GM21717 (cell line): ENCODE data around the gene ZNF837.
"Not testable (repeated sequence)": the region's sequence is repeated elsewhere in the genome, so short reads cannot be mapped to it uniquely, and the experiment has no call there.

ENCODE experiments used
- ATAC-seq: cut with Tn5 transposase; IDR thresholded peaks from one replicate; pipeline ENCODE4 v1.9.1; 2021; ENCODE audit warnings: mild to moderate bottlenecking, moderate library complexity; ENCODE audit not compliant: unreplicated experiment

The ZNF837 gene

DNA sequence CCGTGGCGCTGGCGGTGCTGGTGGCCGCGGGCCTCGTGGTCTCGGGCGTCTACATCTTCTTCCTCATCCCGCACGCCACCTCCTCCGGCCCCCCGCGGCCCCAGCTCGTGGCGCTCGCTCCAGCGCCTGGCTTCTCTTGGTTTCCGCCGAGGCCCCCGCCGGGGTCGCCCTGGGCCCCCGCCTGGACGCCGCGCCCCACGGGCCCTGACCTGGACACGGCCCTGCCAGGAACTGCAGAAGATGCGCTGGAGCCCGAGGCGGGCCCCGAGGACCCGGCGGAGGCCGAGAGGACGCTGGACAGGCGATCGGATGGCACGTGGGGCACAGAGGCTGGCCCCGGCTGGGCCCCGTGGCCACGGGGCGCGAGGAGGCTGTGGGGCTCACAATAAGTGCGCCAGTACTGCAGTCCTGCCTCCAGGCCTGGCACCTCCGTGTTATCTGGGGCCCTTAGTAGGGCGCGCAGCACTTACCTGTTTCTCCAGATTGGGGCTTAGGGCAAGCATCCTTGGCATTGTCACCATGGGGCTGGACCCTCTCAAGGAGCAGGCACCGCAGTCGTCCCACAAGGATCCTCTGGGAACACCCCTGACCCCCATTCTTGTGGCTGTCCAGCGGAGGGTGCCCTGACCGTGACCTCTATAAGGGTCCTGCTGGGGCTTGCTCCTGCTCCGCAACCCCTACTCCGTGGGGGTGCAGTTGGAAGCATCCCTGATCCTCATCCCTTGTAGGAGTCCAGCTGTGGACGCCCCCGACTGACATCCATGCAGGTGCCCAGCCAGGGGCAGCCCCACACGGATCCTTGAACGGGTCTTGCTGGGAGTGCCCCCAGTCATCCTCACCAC is 16.1 kb upstream of the ZNF837 start:
- no peak for ATAC-seq

DNA sequence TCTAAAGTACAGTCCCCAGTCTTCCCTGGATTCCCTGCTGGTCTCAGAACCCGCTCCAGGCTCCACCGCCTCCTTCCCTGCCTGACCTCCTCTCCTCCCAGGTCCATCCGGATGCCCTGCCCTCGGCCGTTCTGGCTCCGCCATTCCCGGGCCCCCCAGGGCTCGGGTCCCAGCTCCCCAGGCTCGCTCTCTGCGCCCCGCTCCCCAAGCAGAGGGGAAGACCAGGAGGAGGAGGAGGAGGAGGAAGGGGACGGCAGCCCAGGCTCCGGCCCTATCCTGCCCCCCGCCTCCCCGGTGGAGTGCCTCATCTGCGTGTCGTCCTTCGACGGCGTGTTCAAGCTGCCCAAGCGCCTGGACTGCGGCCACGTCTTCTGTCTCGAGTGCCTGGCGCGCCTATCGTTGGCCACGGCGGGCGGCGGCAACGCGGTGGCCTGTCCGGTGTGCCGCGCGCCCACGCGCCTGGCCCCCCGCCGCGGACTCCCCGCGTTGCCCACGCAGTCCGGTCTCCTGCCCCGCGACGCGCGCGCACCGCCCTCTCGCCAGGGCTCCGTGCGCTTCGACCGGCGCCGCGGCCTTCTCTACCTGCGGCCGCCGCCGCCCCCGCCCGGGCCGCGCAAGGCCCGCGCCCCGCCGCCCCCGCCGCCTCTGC is 15.3 kb upstream of the ZNF837 start:
- no peak for ATAC-seq

DNA sequence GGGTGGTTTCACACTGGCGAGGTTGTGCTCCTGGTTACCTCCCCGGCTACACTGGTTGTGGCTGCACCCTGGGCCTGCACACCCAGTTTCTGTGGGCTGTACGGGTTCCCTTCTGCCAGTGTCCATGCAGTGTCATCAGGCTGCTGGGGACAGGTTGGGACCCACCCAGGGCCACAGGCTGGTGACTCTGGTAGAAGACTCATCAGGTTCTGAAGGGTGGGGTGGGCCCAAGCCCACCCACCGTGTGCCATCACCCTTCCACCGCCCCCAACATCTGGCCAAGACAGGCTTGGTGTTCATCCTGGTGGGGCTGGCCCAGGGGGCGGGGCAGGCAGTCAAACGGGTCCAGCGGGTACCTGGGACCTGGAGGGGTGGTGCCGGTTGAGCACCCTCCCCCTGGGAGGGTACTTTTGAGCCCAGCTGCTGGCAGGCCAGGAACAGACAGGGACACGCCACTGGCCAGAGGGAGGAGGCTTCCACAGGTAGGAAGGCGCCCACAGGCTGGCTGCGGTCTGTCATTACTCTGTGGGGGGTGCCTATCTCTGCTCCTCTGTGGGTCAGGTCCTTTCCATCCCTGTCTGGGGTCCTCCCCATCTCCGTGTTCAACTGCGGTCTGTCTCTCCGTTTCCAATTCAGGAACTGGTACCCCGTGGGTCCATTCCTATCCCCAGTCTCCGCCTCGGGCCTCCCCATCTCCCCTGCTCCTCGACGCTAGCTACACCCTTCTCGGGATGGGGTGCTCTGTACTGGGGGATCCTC is 14.6 kb upstream of the ZNF837 start, which contains the start of gene RNF225:
RNF225 (plus strand) TSS at position 437 of the 759 bp plus-strand sequence. CDS start 434 bp downstream, outside the sequence.
- no peak for ATAC-seq

DNA sequence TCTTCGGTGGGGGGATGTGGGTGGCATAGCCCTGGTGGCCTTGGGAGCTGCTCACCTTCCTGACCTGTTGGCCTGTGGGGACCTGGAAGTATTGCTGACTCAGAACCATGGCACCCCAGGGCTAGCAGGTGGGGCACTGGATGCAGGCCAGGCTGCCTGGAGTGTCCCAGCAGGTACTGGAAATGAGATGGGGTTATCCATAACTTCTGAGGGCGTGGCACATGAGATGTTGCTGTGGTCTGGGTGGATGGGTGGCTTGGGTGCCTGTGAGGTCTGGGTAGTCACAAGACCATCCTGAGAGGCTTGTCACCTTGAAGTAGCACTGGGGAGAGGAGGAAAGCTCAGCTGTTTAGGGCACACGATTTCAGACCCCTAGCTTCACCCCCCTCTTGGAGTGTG is 14.0 kb upstream of the ZNF837 start:
- no peak for ATAC-seq

DNA sequence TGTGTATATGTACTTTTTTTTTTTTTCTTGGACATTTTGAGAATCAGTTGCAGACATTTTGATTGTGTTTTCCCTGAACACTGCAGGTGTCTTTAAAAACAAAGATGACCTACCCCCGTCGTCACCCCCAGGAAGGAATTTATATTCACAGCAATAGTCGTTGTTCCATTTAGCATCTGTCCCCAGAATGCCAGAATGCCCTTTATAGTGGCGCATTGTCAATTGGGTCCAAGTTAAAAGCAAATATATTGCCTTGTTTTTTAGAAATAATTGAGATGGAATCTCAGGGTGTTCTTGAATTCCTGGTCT is 12.8 kb upstream of the ZNF837 start:
- no peak for ATAC-seq

DNA sequence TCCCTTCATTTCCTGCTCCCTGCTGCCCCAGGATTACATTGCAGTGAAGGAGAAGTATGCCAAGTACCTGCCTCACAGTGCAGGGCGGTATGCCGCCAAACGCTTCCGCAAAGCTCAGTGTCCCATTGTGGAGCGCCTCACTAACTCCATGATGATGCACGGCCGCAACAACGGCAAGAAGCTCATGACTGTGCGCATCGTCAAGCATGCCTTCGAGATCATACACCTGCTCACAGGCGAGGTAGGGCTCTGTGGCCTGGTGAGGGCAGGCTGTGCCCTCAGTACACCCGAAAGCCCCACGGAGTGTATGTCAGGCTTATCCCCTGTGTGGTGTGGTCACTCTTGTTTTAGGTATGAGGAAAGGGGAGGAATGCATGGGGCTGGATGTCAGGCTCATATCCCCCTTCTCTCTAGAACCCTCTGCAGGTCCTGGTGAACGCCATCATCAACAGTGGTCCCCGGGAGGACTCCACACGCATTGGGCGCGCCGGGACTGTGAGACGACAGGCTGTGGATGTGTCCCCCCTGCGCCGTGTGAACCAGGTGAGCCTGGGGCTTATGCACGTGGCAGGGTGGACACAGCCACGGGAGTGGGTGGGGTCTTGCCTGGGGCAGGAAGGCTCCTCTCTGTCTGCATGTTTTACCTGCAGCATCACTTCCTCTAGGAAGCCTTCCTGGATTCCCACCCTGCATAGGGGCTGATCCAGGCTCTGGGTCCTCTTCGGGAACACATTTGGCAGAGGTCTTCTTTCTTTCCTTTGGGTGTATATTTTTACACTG is 12.3 kb upstream of the ZNF837 start:
- no peak for ATAC-seq

DNA sequence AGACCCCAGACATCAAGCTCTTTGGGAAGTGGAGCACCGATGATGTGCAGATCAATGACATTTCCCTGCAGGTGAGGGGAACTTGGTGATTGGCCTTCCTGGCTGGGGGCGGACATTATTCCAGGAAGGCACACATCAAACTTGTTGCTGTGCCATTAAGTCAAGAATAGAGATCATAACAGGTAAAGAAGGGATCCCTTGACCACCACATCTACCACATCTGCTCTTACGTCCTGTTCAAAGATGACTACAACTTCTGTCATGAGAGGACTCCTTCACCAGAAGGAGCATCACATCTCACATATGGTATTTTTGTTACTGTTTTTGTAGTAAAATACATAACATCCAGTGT is 7.3 kb upstream of the ZNF837 start:
- no peak for ATAC-seq

DNA sequence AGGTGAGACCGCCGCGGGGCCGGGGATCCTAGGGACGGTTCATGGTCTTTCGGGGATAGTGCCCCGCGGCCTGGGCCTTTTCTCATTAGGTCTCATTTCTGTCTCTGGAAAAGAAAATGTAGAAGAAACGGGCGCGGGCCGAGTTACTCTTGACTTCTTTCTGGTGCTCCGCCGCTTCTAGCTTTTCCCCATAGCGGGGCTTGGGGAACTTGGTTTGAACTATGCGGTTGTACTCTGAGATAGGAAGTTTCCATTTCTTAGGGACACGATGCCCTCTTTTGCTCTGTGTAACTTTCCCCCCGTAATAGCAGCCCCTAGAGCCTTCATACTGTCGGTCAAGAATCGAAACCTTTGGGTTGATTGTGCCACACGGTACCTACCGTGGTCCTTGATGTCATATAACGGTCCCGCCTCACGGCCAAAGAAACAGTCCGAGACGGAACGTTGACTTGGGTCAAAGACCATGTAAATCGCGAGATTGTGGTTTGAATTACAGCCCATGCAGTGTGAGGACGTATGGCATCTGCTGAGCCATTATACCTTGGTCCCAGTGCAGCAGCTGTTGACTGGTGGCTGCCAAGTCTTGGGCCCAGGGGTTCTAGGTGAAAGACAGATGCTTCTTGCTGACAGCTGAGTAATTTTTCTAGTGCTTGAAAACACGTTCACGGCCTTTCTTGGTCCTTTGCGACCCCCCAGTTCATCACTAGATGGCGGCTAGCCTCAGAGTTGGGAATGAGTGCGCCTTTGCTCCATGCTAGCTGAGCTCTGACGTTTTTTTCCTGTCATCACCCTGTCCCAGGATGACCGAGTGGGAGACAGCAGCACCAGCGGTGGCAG is 6.7 kb upstream of the ZNF837 start:
- ATAC-seq, result peak; percentile 7

DNA sequence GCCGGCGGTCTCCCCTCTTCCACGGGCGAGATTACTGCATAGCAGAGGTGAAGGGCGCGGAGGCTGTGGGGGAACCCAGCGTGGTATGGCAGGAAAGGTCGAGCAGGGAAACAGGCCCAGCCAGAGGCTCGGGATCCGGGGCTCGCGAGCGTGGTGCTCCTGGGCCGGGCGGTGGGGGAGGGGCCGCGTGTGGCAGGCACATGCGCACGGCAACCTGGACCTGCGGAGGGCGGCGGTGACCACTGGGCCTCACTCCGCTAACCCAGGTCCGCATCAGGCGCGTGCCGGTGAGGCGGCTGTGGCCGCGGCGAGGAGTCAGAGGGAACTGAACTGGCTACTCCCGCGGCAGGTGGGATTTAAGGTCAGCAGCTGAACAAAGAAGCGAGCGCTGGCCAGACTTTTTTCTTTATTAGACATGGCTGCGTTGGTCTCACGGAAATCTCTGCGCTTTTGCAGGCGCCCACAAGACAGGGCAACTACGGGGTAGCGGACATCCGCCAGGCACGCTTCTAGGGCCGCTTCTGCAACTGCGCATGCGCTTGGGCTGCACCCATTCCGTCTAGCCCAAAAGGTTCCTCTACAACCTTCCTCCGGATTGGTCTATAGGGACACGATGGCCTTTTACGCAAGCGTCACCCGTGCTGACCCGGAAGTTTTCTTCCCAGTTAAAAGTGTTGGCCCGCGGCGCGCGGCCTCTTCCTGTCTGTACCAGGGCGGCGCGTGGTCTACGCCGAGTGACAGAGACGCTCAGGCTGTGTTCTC is 5.9 kb upstream of the ZNF837 start, which contains the start of gene RPS5:
RPS5 (plus strand) TSS at position 694 of the 762 bp plus-strand sequence. CDS start 869 bp downstream, outside the sequence.
- peak; percentile 76 for ATAC-seq

DNA sequence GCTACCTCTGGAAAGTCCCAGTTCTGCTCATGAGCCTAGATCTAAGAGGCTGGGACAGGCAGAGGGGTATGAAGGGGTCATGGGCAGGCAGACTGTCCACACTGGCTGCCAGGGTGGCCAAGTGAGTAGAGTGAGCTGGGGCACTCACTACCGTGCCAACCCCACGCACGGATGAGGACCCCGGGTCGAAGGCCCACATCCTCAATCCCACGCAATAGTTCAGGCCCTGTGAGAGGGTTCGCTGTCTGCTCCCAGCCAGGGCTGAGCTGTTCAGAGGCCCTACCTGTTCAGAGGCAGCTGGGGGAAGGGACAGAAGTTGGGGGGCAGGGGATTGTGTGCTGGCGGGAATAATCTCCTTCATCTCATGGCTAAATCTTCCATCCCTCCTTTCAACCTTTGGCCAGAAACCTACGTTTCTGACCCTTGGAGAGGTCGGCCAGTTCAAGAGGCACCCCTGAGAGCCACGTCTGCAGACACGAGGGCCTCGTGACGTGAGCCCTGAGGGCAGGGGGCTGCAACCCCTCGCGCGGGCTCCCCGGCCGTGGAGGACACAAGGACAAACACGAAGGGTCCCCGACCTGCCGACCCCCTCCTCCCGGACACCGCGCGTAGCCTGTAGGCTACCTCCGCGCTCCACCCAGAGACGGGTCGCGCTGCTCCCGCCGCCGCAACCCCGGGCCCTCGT is 5.2 kb upstream of the ZNF837 start:
- ATAC-seq, result no peak

DNA sequence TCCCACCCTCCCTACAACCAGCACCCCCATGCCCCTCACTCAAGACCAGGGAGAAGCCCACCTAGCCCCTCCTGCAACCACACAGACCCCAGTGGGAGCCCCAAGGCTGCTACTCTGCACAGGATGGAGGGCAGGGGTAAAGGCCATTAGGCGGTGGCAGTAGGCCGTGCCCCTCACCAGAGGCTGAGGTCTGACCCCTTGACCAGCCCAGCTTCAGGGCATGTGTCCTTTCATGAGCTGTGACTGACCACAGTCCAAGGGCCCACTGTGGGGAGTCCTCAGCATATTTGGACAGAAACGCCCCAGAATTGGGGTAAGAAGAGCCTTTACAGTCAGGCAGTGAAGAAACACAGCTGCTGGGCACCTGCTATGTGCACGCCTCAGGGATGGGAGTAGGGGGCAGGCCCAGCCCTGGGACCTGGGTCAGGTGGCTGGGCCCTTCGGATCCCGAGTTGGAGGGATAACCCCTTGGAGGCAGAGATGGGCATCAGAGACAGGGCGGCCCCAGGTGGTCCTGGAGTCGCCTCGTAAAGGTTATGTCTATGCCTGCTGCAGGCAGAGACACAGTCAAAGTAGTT is 4.6 kb upstream of the ZNF837 start:
- no peak for ATAC-seq

DNA sequence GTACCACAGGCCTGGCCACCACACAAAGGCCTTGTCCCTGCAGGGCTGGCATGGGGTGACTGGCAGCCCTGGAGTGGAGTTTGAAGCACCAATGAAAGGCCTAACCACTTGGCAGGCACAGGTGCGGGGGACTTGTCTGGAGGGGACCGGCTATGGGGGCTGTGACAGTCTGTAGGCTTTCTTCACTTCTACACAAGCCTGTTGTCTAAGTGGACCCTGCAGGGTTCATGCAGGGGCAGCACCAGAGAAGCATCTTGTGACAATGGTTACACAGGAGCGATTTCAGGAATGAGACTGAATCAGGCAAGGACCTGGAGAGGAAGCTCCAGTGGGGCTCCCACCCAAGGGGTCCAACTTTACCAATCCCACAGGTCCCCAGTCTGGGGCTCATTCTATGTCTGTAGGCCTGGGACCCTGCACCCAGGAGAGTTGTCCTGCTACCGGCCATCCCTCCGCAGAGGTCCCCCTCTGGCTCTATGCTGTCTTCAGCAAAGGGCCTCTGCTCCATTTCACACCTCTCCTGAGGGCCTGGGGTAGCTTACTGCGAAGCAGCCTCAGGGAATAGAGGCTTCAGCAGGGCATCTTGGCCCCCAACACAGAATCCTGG is 2.3 kb upstream of the ZNF837 start:
- ATAC-seq, result no peak

DNA sequence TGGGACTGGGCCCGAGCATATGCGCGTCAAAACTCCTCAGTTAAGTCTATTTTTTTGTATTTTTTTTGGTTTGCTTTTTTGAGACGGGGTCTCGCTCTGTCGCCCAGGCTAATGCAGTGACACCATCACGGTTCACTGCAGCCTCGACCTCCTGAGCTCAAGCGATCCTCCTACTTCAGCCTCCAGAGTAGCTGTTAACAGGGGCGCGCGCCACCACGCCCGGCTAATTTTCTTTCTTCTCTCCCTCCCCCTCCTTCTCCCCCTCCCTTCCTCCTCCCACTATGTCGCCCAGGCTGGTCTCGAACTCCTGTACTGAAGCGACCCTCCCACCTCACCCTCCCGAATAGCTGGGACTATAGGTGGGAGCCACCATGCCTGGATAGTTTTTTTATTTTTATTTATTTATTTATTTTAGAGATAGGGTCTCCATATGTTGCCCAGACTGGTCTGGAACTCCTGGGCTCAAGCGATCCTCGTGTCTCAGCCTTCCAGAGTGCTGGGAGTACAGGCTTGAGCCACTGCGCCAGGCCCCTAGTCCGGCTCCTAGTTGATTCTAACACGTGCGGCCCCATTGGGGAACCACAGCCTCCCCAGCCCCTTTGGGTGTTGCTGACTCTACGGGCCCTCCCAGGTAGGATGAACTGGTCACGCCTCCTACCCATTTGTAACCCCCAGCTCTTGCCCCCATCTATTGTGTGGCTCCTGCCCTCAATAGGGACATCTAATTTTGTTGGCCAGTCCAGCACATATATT is 806 bp upstream of the ZNF837 start:
- no peak for ATAC-seq

DNA sequence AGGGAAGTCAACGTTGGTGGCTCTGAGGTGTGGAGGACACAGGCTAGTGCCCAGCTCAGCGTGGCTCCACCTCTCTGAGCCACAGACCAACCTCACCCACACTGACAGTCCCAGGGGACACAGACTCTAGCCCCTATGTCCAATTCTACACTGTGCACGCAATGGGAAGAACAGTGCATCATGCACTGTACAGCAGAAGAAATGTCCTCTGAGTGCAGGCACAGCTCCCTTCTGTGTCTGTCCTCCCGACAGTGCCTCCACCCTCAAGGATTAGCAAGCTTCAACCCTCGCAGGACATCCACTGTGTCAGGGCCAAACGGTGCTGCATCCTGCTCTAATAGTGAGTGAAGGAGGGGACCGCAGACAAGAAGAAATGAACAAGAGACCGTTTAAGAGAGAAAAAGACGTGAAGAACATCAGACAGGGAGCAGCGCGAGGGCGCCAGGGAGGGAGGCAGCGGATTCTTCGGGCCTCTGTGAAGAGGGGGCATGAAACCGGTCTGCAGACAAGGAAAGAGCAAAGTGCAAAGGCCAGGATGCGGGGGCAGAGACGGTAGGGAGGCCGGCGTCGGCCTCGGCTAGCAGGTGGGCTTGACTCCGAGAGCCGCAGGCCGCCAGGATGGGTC is 681 bp downstream of the ZNF837 start:
- no peak for ATAC-seq

DNA sequence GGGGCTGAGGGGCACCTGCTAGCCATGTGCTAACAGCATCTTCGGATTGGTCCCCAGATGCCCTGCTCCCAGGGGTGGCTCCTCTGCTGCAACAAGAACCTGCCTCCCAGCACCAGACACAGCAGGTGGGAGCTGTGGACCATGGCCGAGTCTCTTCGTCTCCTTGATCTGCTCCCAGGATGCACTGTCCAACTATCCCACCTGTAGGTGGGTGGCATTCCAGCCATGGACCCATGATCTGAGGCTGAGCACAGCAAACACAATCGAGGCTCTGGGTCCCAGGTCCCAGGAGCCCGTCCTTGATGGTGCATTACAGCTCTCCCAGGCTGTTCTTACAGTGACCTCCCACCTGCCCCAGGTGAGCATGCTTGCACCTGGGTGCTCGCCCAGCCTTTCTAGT is 1.6 kb downstream of the ZNF837 start:
- ATAC-seq, result no peak

DNA sequence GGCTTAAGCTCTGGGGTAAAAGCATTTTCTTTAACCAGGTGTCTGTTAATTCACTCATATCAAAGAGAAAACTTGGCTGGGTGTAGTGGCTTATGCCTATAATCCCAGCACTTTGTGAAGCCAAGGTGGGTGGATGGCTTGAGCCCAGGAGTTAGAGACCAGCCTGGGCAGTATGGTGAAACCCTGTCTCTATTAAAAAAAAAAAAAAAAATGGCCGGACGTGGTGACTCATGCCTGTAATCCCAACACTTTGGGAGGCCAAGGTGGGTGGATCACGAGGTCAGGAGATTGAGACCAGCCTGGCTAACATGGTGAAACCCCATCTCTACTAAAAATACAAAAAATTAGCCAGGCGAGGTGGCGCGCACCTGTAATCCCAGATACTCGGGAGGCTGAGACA is 4.1 kb downstream of the ZNF837 start:
- not testable (repeated sequence) for ATAC-seq

DNA sequence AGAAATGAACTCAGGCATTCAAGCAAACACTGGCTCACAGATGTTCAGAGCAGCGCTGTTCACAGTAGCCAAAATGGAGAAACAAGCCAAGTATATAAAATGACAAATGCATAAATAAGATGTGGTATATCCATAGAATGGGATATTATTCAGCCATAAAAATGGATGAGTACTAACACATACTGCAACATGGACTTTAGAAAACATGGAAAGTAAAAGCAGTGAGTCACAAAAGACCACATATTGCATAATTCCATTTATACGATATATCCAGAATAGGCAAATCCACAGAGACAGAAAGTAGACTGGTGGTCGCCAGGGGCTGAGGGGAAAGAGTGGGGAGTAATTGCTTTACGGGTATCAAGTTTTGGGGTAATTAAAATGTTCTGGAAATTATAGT is 6.6 kb downstream of the ZNF837 start:
- ATAC-seq, result no peak
